ENCODE results near the gene LRRC43.

Gene LRRC43

GRCh38 chr12:122192441-122192840 lies 9.5 kb downstream of the LRRC43 start:
- no peak for TF ChIP-seq CTCF (IDR thresholded peaks at IDR 0.05)
- Histone ChIP-seq H3K4me3 (no peak overlapping the region), H3K27ac (no peak overlapping the region)
- no peak for DNase-seq (ENCODE audit: low spot score)

GRCh38 chr12:122194804-122195203 lies 11.9 kb downstream of the LRRC43 start:
- Histone ChIP-seq H3K4me3 (no peak overlapping the region), H3K27ac (no peak overlapping the region)
- TF ChIP-seq CTCF (IDR thresholded peaks at IDR 0.05): no peak
- DNase-seq (ENCODE audit: low spot score): no peak

GRCh38 chr12:122195405-122195804 lies 12.5 kb downstream of the LRRC43 start:
- no peak for TF ChIP-seq CTCF (IDR thresholded peaks at IDR 0.05)
- H3K27ac ChIP-seq: no peak overlapping the region
- H3K4me3 ChIP-seq: no peak overlapping the region
- DNase-seq (ENCODE audit: low spot score): no peak

- Histone ChIP-seq H3K4me3 (no peak overlapping the region), H3K27ac (no peak overlapping the region)
- TF ChIP-seq CTCF (IDR thresholded peaks at IDR 0.05): no peak
- DNase-seq (ENCODE audit: low spot score): no peak
Observed at GRCh38 chr12:122197612-122197966, 14.7 kb downstream of the LRRC43 start.

- no peak for TF ChIP-seq CTCF (IDR thresholded peaks at IDR 0.05)
Observed at GRCh38 chr12:122199484-122200355, 16.8 kb downstream of the LRRC43 start.

GRCh38 chr12:122200541-122201175 lies 17.7 kb downstream of the LRRC43 start:
- Histone ChIP-seq H3K4me3 (no peak overlapping the region), H3K27ac (no peak overlapping the region)
- DNase-seq (ENCODE audit: low spot score): no peak
- TF ChIP-seq CTCF (IDR thresholded peaks at IDR 0.05): no peak

More at GRCh38 chr12:122199484-122200355, 16.8 kb downstream of the LRRC43 start:
- no peak for DNase-seq (ENCODE audit: low spot score)
- Histone ChIP-seq H3K4me3 (no peak overlapping the region), H3K27ac (no peak overlapping the region)

GRCh38 chr12:122201381-122201780 lies 18.5 kb downstream of the LRRC43 start:
- no peak for DNase-seq (ENCODE audit: low spot score)

More at GRCh38 chr12:122201381-122201780, 18.5 kb downstream of the LRRC43 start:
- TF ChIP-seq CTCF (IDR thresholded peaks at IDR 0.05): no peak
- H3K4me3 ChIP-seq: no peak overlapping the region
- no peak overlapping the region for H3K27ac ChIP-seq
